GM21576 (cell line): ENCODE results near the gene TCEAL7.
"Not testable (repeated sequence)": the region's sequence is repeated elsewhere in the genome, so short reads cannot be mapped to it uniquely, and the experiment has no call there.

Experiments
- ATAC-seq: cut with Tn5 transposase; IDR thresholded peaks from one replicate; pipeline ENCODE4 v1.9.1; 2021; ENCODE audit warnings: mild to moderate bottlenecking, moderate library complexity; ENCODE audit not compliant: unreplicated experiment

Gene TCEAL7, protein sequence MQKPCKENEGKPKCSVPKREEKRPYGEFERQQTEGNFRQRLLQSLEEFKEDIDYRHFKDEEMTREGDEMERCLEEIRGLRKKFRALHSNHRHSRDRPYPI

GRCh38 chrX:103329991-103330390 is at the start of gene TCEAL7:
Gene TCEAL7 (plus strand): TSS chrX:103330239. CDS start chrX:103331404, 1,165 bp downstream.
- no peak for ATAC-seq

GRCh38 chrX:103293118-103293517 is 36.9 kb upstream of the TCEAL7 start:
- no peak for ATAC-seq

- no peak for ATAC-seq
Observed at GRCh38 chrX:103304705-103305104, 25.3 kb upstream of the TCEAL7 start.

GRCh38 chrX:103305666-103306065 is 24.4 kb upstream of the TCEAL7 start:
- ATAC-seq: not testable (repeated sequence)

DNA sequence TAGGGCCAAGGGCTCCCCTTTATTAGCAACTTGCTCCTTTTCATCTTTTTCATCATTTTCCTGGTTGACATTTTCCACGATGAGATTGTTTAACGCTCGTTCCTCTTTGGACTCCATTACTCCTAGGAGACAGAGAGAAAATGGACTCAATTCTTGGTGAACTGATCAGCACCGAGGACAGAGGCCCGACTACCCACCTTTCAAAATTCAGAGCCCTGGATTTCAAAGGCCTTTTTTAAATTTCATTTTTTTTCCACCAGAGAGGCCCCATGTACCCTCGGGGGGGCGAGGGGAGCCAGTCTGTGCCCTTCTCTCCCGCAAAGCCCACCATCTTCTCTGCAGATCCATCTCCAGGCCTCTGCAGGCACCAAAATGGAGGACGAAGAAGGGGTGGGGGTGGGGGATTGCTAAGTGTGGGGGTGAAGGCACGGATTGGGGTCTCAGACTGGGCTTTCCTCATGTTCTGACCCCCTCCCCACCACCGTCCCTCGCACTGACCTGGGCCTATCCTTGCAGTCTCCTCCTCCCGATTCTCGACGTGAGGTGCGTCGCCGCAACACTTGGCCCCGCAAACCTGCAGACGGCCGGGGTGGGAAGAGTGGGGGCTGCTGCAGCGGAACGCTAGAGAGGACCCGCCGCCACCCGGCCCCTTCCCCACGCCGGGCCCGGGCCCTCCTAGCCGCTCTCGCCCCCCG is 20.0 kb upstream of the TCEAL7 start:
- ATAC-seq: no peak

- ATAC-seq: peak; percentile 97
Observed at GRCh38 chrX:103310555-103311398, 19.3 kb upstream of the TCEAL7 start, which contains the start of gene BEX2. Gene BEX2 (minus strand): TSS chrX:103310990. CDS start chrX:103309976, 1,014 bp downstream.

GRCh38 chrX:103311399-103311780 is 18.6 kb upstream of the TCEAL7 start:
- no peak for ATAC-seq

DNA sequence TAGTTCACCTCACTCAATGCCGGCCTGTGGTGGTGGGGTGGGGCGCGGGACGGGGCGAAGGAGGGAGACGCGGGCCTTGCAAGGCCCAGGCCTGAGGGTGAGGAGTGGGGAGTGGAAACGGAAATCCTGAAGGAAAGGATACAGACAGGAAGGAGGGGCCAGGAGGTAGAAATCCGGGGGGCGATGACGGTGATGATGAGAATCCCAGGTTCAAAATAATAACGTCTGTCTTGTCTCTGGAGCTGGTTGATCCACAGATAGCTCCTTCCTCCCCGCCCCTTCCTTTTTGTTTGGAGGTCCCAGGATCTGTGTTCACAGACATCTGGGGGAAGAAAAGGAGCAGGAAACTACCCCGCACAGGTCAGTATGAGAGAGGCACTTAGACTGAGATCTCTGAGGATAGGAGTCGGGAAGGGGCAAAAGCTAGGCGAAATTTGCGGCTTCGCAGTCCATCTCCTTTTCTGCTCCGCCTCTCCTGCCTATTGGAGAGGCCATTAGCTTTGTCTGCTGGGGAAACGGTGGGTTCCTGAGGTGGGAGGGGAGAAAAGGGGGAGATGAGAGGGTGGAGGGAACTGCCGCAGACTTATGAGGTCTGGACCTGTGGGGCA is 746 bp downstream of the TCEAL7 start:
- no peak for ATAC-seq

DNA sequence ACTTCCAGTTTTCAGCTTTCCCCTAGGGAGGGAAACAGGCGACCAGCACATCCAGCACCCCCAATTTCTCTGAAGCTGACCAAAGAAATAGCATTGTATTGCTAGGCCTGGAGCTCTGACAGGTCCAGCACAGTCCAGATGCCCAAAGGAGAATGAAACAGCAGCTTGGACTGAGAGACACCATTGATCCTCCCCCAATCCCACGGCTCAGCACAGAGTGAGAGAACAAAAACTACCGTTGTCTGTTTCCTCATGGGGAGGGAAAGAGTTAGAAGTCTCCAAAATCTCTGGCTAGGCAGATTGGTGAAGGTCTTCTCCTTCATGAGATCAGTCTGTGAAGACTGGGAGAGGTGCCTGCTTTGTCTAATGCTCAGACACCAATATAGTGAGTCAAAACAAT is 8.6 kb downstream of the TCEAL7 start:
- ATAC-seq: no peak

DNA sequence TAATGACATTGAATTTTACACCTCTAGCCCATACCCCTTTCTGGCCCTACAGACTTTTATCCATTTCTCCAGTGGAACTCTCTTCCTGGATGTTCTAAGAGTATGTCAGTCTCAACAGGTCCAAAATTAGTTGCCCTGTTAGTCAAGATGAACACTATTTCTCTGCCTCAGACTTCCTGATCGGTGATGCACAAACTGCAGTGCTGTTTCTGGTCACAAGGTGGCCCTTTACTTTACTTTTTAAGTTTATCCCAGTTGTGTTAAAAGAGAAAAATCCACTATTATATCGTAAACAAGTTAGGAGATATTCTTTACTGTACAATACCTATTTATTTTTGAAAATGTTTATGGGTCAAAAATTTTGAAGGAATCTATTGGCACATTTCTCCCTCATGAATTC is 13.1 kb downstream of the TCEAL7 start:
- peak; percentile 68 for ATAC-seq

DNA sequence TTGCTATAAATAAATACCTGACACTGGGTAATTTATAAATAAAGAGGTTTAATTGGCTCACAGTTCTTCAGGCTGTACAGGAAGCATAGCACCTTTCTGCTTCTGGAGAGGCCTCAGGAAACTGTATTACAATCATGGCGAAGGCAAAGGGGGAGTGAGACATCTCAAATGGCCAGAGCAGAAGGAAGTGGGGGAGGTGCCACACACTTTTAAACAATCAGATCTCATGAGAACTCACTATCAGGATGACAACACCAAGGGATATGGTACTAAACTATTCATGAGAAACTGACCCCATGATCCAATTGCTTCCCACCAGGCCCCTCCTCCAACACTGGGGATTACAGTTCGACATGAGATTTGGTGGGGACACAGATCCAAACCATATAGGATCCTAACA is 14.6 kb downstream of the TCEAL7 start:
- ATAC-seq: no peak

- ATAC-seq: no peak
Observed at GRCh38 chrX:103347682-103348397, 17.8 kb downstream of the TCEAL7 start.

DNA sequence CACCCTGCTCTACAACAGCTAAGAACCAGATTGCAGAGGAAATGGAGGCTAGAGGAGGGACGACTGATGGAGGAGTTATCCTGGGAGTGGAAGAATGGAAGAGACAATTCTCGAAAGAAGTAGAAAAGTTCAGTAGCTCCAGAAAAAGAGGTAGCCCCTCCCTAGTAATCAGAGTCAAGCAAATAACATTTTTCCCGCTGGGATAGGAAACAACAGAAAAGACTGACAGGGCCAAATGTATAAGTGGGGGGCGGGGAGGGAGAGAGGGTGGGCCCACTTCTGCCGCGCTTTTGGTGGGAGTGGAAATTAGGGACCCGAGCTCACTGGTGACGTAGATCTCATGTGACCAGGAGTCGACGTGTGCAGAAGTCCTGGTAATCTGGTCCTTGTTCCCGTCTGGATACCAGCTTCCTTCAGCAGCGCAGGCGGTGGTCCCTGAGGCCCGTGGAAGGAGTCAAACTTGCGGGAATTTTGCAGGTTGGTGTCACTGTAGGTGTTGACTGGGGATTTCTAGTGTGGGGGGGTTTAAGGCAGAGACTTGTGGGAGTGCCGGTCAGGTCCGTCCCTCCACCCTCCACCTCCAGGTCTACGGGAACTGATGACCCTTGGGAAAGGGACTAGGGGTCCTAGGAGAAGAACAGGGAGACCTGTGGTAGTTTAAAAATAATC is 26.2 kb downstream of the TCEAL7 start, which contains the start of gene TCEAL9:
TSS of gene TCEAL9 (plus strand) at position 377 of the 669 bp plus-strand sequence. CDS start 1,179 bp downstream, outside the sequence.
- ATAC-seq: no peak

GRCh38 chrX:103356858-103357257 is 26.8 kb downstream of the TCEAL7 start:
- no peak for ATAC-seq

- ATAC-seq: no peak
Observed at GRCh38 chrX:103357871-103358270, 27.8 kb downstream of the TCEAL7 start.

DNA sequence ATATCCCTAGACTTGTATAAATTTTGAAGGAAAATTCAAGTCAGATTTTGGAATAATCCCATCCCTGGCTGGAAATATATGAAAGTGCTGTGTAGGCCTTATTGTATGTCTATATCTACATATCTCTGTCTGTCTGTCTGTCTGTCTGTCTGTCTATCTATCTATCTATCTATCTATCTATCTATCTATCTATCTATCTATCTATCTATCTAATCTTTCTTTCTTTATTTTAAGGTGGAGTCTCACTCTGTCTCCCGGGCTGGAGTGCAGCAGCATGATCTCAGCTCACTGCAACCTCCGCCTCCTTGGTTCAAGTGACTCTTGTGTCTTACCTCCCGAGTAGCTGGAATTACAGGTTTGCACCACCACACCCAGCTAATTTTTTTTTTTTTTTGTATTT is 29.6 kb downstream of the TCEAL7 start:
- not testable (repeated sequence) for ATAC-seq

DNA sequence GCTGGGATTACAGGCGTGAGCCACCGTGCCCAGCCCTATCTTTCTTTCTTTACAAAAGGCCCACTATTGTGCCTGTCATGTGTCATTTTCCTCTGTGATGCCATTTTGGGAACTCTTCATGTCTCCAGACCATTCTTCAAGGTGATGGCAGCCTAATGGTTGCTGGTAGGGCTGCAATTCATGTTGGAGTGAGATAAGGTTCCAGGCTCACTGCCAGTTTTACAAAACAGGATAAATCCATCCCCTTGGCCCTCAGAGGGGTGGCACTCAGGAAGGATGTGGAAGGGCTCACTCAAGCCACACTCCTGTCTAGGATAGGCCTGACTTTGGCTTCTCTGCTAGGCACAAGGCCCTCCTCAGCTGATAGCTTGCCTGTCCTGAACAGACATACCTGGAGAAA is 30.1 kb downstream of the TCEAL7 start:
- no peak for ATAC-seq

DNA sequence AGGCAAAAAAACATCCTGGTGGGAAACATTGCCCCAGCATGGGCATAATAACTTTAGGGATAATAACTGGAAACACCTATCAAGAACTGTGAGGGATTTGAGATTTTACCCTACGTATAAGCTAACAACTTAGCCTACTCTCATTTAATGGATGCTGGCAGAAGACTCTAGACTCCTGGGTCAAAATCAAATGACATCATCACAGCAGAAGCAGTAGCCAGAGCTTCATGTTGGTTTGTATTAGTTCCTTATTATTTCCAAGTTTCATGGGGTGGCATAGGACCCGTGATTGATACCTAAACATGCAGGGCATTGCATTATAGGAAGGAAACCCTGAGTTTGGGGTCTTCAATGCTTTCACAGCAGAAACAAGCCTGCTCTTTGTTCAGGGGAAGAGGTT is 30.9 kb downstream of the TCEAL7 start:
- ATAC-seq: no peak

DNA sequence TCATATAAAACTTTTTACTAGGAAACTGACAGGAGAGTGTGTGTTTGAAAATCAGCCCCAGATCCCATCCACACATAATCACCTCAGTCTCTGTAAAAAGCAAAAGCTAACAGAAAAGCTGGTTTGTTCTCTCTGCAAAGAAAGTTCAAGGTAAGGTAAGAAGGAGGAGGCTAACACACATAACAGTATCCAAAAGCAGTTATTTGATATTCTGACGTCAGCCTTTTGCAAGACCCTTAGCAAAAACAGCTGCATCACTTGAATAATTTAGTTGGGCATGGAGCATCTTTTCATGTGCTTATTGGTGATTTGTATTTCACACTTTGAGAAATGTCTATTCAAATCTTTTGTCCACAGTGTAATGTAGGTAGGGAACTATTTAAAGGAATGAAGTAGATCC is 31.8 kb downstream of the TCEAL7 start:
- no peak for ATAC-seq

GRCh38 chrX:103362474-103362873 is 32.4 kb downstream of the TCEAL7 start:
- no peak for ATAC-seq
